ENCODE data around the gene MUSK. TPM values are rescaled to one million over a fixed set of nuclear protein-coding genes. Genes with fewer than 3 reads are reported as not detected.

The MUSK gene
- total RNA-seq, 1 experiment from 2014 or later, result not detected

GRCh38 chr9:110814159-110814558, 145.6 kb downstream of the MUSK start (continued):
- no peak for TF ChIP-seq FOXP4 (CRISPR knock-in tag; IDR thresholded peaks at IDR 0.05)
- TF ChIP-seq NR1H2 (CRISPR knock-in tag; IDR thresholded peaks at IDR 0.05), result no peak
- no peak for TF ChIP-seq SP1 (CRISPR knock-in tag; conservative IDR thresholded peaks at IDR 0.05)

GRCh38 chr9:110815361-110815760, 146.8 kb downstream of the MUSK start:
- CTCF ChIA-PET, result no interaction called here

More at GRCh38 chr9:110815361-110815760, 146.8 kb downstream of the MUSK start:
- POLR2A ChIA-PET, result no interaction called here
- peaks cover 15% of the 10 kb centered on the region for H3K4me1 Mint-ChIP-seq
- ATAC-seq (no peak), DNase-seq (ENCODE audit: low spot score) (no peak)
- TF ChIP-seq ZNF232 (CRISPR knock-in tag; IDR thresholded peaks at IDR 0.05) (no peak), TCF7 (CRISPR knock-in tag; IDR thresholded peaks at IDR 0.05; ENCODE audit: low read depth) (no peak), FOXK1 (CRISPR knock-in tag; IDR thresholded peaks at IDR 0.05) (no peak), AFF4 (CRISPR knock-in tag; IDR thresholded peaks at IDR 0.05; ENCODE audit: borderline replicate concordance) (no peak), HMGA2 (CRISPR knock-in tag; IDR thresholded peaks at IDR 0.05) (no peak), EMX1 (CRISPR knock-in tag; IDR thresholded peaks at IDR 0.05) (no peak), GTF2I (CRISPR knock-in tag; conservative IDR thresholded peaks at IDR 0.05) (no peak), RORB (CRISPR knock-in tag; IDR thresholded peaks at IDR 0.05) (no peak), OVOL2 (CRISPR knock-in tag; IDR thresholded peaks at IDR 0.05; ENCODE audit: borderline replicate concordance) (no peak), ERG (CRISPR knock-in tag; IDR thresholded peaks at IDR 0.05) (no peak), ZNF281 (CRISPR knock-in tag; IDR thresholded peaks at IDR 0.05) (no peak), AR (CRISPR knock-in tag; IDR thresholded peaks at IDR 0.05) (no peak), SOX15 (CRISPR knock-in tag; IDR thresholded peaks at IDR 0.05) (no peak), E2F1 (CRISPR knock-in tag; IDR thresholded peaks at IDR 0.05) (no peak), MAX (CRISPR knock-in tag; IDR thresholded peaks at IDR 0.05) (no peak)
- no peaks in the 10 kb centered on the region for H3K36me3 Mint-ChIP-seq
- no peaks in the 10 kb centered on the region for H3K27me3 Mint-ChIP-seq (ENCODE audit: low read depth)
- H3K27ac Mint-ChIP-seq, result no peak overlapping the region
- H3K4me3 Mint-ChIP-seq, result no peak overlapping the region
- H3K9me3 Mint-ChIP-seq, result peaks cover 6% of the 10 kb centered on the region; the same call in 1 of the 2 replicates
